Fibroblast of pulmonary artery (primary cell): ENCODE data around the gene CLEC10A.

Source experiments
- DNase-seq: peaks from one replicate; pipeline ENCODE4 v3.0.0-alpha.2; 2010; ENCODE audit warnings: low read depth
- H3K4me3 ChIP-seq: replicated peaks from 2 replicates; pipeline ENCODE4 v1.5.1; 2011; ENCODE audit warnings: low read depth, mild to moderate bottlenecking, control low read depth, low read length, moderate library complexity
- TF ChIP-seq, protein P1 (sequence below): IDR thresholded peaks from 2 replicates; pipeline ENCODE4 v1.5.1; 2011; ENCODE audit warnings: mild to moderate bottlenecking, control low read depth, low read length, inconsistent platforms; ENCODE audit errors: missing control alignments

Gene CLEC10A

DNA sequence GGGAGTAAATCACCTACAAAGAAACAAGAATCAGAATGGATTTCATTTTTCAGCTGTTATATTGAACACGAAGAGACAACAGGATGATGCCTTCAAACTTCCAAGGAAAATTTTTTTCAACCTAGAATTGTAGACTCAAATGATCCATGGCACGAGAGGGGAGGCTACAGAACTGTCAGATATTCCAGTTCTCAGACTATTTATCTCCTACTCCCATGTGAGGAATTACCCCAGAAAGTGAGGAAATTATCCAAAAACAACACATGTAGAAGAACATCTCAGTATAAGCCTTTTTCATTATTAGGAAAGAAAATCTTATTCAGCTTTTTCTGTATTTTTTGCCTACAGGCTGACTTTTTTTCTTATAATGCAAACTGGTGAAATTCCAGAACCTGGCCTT lies 40.1 kb upstream of the CLEC10A start:
- no peak for DNase-seq

DNA sequence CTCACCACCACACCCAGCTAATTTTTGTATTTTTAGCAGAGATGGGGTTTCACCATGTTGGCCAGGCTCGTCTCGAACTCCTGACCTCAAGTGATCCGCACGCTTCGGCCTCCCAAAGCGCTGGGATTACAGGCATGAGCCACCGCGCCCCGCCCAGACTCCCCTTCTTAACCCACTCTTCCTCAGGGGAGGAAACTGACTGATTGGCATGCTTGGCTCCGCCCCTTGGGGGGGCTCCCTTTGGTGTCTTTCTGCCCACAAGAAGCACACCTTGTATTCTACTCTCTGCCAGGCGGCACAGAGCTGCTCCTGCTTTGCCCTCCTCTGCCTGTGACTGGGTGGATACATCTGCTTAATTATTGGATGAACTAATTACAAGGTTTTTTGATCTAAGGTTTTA lies 39.3 kb upstream of the CLEC10A start:
- TF ChIP-seq, protein P1, sequence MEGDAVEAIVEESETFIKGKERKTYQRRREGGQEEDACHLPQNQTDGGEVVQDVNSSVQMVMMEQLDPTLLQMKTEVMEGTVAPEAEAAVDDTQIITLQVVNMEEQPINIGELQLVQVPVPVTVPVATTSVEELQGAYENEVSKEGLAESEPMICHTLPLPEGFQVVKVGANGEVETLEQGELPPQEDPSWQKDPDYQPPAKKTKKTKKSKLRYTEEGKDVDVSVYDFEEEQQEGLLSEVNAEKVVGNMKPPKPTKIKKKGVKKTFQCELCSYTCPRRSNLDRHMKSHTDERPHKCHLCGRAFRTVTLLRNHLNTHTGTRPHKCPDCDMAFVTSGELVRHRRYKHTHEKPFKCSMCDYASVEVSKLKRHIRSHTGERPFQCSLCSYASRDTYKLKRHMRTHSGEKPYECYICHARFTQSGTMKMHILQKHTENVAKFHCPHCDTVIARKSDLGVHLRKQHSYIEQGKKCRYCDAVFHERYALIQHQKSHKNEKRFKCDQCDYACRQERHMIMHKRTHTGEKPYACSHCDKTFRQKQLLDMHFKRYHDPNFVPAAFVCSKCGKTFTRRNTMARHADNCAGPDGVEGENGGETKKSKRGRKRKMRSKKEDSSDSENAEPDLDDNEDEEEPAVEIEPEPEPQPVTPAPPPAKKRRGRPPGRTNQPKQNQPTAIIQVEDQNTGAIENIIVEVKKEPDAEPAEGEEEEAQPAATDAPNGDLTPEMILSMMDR, result no peak
- DNase-seq, result no peak
- no peak overlapping the region for H3K4me3 ChIP-seq

More for the DNA sequence above, 40.1 kb upstream of the CLEC10A start:
- TF ChIP-seq, protein P1, result no peak
- H3K4me3 ChIP-seq, result no peak overlapping the region

DNA sequence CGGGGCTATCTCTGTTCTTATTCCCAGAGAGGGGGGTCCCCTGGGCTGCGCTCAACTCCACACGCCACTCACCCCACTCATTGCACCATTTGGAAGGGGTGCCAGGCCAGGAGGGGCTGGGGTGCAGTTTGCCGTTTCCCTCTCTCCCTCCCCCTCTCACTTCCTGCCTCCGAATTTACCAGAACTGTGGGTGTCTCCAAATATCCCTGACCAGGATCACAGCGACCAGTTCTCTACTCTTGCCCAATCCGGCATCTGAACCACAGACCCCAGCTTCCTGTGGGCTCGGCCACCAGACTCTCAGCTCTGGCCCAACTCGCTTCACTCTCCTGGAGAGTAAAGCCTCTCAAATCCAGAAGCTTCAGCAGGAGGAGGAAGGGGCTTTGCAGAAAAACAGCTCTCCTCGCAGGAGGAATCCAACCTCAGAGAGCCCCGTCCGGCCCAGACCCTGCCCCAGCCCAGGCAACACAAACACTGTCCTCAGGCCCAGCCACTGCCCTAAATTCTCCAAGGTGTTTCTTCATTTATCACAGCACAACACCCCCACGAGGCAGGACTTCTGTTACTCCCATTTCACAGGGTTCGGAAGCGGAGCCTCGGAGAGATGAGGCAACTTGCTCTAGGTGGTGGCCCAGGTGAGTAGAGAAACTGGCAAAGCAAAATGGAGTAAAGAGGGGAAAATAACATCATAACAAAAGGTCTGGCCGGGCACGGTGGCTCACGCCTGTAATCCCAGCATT lies 35.0 kb upstream of the CLEC10A start:
- TF ChIP-seq, protein P1, result no peak
- no peak for DNase-seq
- H3K4me3 ChIP-seq, result no peak overlapping the region

DNA sequence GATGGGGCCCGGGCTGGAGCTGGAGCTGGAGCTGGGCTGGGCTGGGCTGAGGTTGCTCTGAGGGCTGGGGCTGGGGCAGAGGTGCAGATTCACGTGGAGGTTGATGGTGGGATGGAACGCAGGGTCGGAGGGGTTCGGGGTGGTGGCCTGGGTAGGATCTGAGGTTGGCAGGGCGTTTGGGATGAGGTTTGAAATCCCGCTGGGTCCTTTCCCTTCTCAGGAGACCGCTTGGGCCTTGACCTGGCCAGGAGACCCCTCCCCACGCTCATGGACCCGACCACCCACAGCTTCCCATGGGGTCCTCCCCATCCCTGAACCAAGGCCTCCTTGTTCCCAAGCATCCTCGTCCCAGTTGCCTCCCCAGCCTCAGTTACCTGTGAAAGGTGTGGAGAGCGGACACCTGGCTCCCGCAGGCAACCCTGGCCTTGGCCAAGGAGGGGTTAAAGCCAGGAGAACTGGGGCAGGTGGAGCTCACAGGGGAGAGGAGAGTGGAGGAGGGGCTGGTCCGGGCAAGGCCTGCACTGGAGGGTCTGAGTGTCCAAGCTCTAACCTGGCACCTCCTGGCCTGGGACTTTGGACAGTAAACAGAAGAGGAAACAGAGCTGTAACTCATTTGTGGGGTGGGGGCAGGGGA lies 34.3 kb upstream of the CLEC10A start, which contains the start of gene ASGR2:
Gene ASGR2 (minus strand): TSS at position 582 of the 634 bp plus-strand sequence. CDS start 582 bp downstream, outside the sequence.
- TF ChIP-seq, protein P1, result no peak
- no peak within 1 kb of the TSS for H3K4me3 ChIP-seq
- no peak for DNase-seq

DNA sequence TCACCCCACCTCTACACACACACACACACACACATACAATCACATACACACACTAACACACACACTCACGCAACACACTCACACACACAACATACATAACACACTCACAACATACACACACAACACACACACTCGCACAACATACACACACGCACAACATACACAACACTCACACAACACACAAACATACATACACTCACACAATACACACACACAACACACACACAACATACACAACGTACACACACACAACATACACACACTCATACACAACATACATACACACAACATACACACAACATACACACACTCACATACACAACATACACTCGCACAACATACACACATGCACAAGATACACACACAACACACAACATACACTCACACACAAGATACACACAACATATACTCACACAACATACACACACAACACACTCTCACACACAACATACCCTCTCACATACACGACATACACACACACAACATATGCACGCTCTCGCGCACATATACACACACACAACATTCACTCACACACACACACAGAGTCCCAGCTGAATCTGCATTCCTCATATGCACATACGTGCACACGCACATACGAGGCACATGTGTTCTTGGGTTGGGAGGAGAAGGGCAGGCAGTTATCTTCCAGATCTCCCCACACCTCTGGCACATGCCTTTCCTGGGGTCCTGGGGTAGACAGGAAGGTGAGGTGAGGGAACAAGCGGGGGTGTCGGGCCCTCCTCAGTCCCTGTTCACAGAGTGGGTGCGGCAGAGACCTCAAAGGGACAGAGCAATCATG lies 33.4 kb upstream of the CLEC10A start:
- no peak for DNase-seq
- no peak overlapping the region for H3K4me3 ChIP-seq

DNA sequence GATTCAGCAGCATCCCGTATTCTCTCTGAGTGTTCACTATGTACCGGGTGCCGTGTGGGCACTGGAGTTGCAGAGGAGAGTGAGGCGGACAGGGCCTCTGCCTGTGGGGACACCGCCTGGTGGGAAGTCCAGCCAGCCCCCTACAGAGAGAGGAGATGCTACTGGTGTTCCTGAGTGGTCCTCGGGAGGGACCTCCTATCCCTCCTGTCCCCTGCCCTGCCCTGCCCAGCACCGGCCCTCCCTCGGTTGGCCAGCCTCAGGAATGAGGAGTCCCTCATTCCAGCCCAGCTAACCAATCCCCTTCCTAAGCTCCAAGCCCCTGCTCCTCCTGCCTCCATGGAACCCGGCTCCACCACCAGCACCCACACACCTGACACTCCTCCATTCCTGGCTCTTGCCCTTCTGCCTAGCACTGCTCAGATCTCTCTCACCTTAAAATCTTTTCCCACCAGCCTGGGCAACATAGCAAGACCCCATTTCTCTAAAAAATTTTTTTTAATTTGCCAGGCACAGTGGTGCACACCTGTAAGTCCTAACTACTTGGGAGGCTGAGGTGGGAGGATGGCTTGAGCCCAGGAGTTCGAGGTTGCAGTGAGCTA lies 32.6 kb upstream of the CLEC10A start:
- no peak overlapping the region for H3K4me3 ChIP-seq
- TF ChIP-seq, protein P1, result no peak
- DNase-seq, result no peak

More for the DNA sequence above, 33.4 kb upstream of the CLEC10A start:
- TF ChIP-seq, protein P1, result no peak
